Measurements from ENCODE around the gene HSF2BP.
"Not testable (repeated sequence)": the region's sequence is repeated elsewhere in the genome, so short reads cannot be mapped to it uniquely, and the experiment has no call there.

HSF2BP gene

GRCh38 chr21:43597540-43598250 is 61.6 kb downstream of the HSF2BP start:
- FAIRE-seq, result no peak
- DNase-seq (ENCODE audit: insufficient read length, low spot score), result no peak
- TF ChIP-seq POLR2A (IDR thresholded peaks at IDR 0.05; ENCODE audit: low read depth, low read length), result no peak

GRCh38 chr21:43597052-43597451 is 62.2 kb downstream of the HSF2BP start:
- FAIRE-seq, result peak; percentile 89

GRCh38 chr21:43596616-43597015 is 62.7 kb downstream of the HSF2BP start:
- no peak for TF ChIP-seq POLR2A (IDR thresholded peaks at IDR 0.05; ENCODE audit: low read depth, low read length)
- DNase-seq (ENCODE audit: insufficient read length, low spot score) (no peak), FAIRE-seq (no peak)

More at GRCh38 chr21:43597052-43597451, 62.2 kb downstream of the HSF2BP start:
- DNase-seq (ENCODE audit: insufficient read length, low spot score), result peak; percentile 79
- no peak for TF ChIP-seq POLR2A (IDR thresholded peaks at IDR 0.05; ENCODE audit: low read depth, low read length)

- not testable (repeated sequence) for FAIRE-seq
Measured at GRCh38 chr21:43595769-43596168, 63.5 kb downstream of the HSF2BP start.

GRCh38 chr21:43593078-43593477 is 66.2 kb downstream of the HSF2BP start:
- DNase-seq (ENCODE audit: insufficient read length, low spot score) (no peak), FAIRE-seq (no peak)
- no peak for TF ChIP-seq POLR2A (IDR thresholded peaks at IDR 0.05; ENCODE audit: low read depth, low read length)

More at GRCh38 chr21:43595769-43596168, 63.5 kb downstream of the HSF2BP start:
- DNase-seq (ENCODE audit: insufficient read length, low spot score), result not testable (repeated sequence)

- no peak for TF ChIP-seq POLR2A (IDR thresholded peaks at IDR 0.05; ENCODE audit: low read depth, low read length)
- FAIRE-seq, result peak; percentile 50
- no peak for DNase-seq (ENCODE audit: insufficient read length, low spot score)
Measured at GRCh38 chr21:43591571-43591970, 67.7 kb downstream of the HSF2BP start.

GRCh38 chr21:43590194-43590593 is 69.1 kb downstream of the HSF2BP start:
- no peak for TF ChIP-seq POLR2A (IDR thresholded peaks at IDR 0.05; ENCODE audit: low read depth, low read length)
- no peak for DNase-seq (ENCODE audit: insufficient read length, low spot score)
- FAIRE-seq, result no peak

GRCh38 chr21:43588957-43589356 is 70.3 kb downstream of the HSF2BP start:
- no peak for TF ChIP-seq POLR2A (IDR thresholded peaks at IDR 0.05; ENCODE audit: low read depth, low read length)
- no peak for FAIRE-seq
- DNase-seq (ENCODE audit: insufficient read length, low spot score), result no peak

GRCh38 chr21:43585924-43586413 is 73.3 kb downstream of the HSF2BP start:
- TF ChIP-seq POLR2A (IDR thresholded peaks at IDR 0.05; ENCODE audit: low read depth, low read length), result no peak
- FAIRE-seq (peak; percentile 92), DNase-seq (ENCODE audit: insufficient read length, low spot score) (peak; percentile 75)

GRCh38 chr21:43585514-43585913 is 73.8 kb downstream of the HSF2BP start:
- TF ChIP-seq POLR2A (IDR thresholded peaks at IDR 0.05; ENCODE audit: low read depth, low read length), result no peak
- no peak for DNase-seq (ENCODE audit: insufficient read length, low spot score)
- no peak for FAIRE-seq

GRCh38 chr21:43581453-43581852 is 77.8 kb downstream of the HSF2BP start:
- TF ChIP-seq POLR2A (IDR thresholded peaks at IDR 0.05; ENCODE audit: low read depth, low read length), result no peak
- DNase-seq (ENCODE audit: insufficient read length, low spot score), result no peak
- no peak for FAIRE-seq

GRCh38 chr21:43578677-43579303 is 80.5 kb downstream of the HSF2BP start:
- TF ChIP-seq POLR2A (IDR thresholded peaks at IDR 0.05; ENCODE audit: low read depth, low read length), result no peak
- FAIRE-seq, result no peak
- DNase-seq (ENCODE audit: insufficient read length, low spot score), result no peak

- TF ChIP-seq POLR2A (IDR thresholded peaks at IDR 0.05; ENCODE audit: low read depth, low read length), result no peak
- no peak for FAIRE-seq
- no peak for DNase-seq (ENCODE audit: insufficient read length, low spot score)
Measured at GRCh38 chr21:43575473-43575844, 83.8 kb downstream of the HSF2BP start.

- no peak for TF ChIP-seq POLR2A (IDR thresholded peaks at IDR 0.05; ENCODE audit: low read depth, low read length)
- no peak for FAIRE-seq
- no peak for DNase-seq (ENCODE audit: insufficient read length, low spot score)
Measured at GRCh38 chr21:43574741-43575472, 84.4 kb downstream of the HSF2BP start.

Measured in H54 (cell line).